Activated CD4-positive, alpha-beta T cell treated with anti-CD3 and anti-CD28 coated beads for 1 hour (primary cell): ENCODE results near the gene CARM1.
"Not testable (repeated sequence)": the region's sequence is repeated elsewhere in the genome, so short reads cannot be mapped to it uniquely, and the experiment has no call there.

Experiments
- DNase-seq: peaks from one replicate; pipeline ENCODE4 v3.0.0-alpha.2; 2020

CARM1 gene

GRCh38 chr19:10848230-10848856, 23.0 kb upstream of the CARM1 start, which contains the start of gene C19orf38:
TSS of gene C19orf38 (plus strand) at chr19:10848415. CDS start at chr19:10848509, 94 bp downstream.
- DNase-seq, result no peak

GRCh38 chr19:10850631-10851030, 20.7 kb upstream of the CARM1 start:
- DNase-seq, result no peak

- DNase-seq, result no peak
Measured at GRCh38 chr19:10852098-10852800, 19.1 kb upstream of the CARM1 start.

- no peak for DNase-seq
Measured at GRCh38 chr19:10852941-10853340, 18.4 kb upstream of the CARM1 start.

- DNase-seq, result no peak
Measured at GRCh38 chr19:10854350-10855089, 16.8 kb upstream of the CARM1 start.

GRCh38 chr19:10855879-10856522, 15.4 kb upstream of the CARM1 start:
- no peak for DNase-seq

GRCh38 chr19:10856899-10857298, 14.5 kb upstream of the CARM1 start:
- not testable (repeated sequence) for DNase-seq

GRCh38 chr19:10858204-10858828, 13.0 kb upstream of the CARM1 start:
- no peak for DNase-seq

GRCh38 chr19:10861103-10861651, 10.2 kb upstream of the CARM1 start:
- no peak for DNase-seq

GRCh38 chr19:10862561-10863106, 8.7 kb upstream of the CARM1 start:
- DNase-seq, result no peak

- no peak for DNase-seq
Measured at GRCh38 chr19:10863107-10863717, 8.1 kb upstream of the CARM1 start.

- DNase-seq, result peak; percentile 65
Measured at GRCh38 chr19:10864538-10864899, 6.8 kb upstream of the CARM1 start.

- DNase-seq, result no peak
Measured at GRCh38 chr19:10866495-10866894, 4.9 kb upstream of the CARM1 start.

- DNase-seq, result no peak
Measured at GRCh38 chr19:10868872-10869547, 2.3 kb upstream of the CARM1 start.

- DNase-seq, result not testable (repeated sequence)
Measured at GRCh38 chr19:10869872-10870311, 1.5 kb upstream of the CARM1 start.

- no peak for DNase-seq
Measured at GRCh38 chr19:10870501-10870954, 825 bp upstream of the CARM1 start.

GRCh38 chr19:10871711-10872545, 575 bp downstream of the CARM1 start:
- peak; percentile 19 for DNase-seq

GRCh38 chr19:10872546-10873107, 1.3 kb downstream of the CARM1 start:
- no peak for DNase-seq

- no peak for DNase-seq
Measured at GRCh38 chr19:10874024-10874423, 2.7 kb downstream of the CARM1 start.
